A673 (cell line): ENCODE measurements around the gene CPA5. TPM values are rescaled to one million over a fixed set of nuclear protein-coding genes. Genes with fewer than 3 reads are reported as not detected.
"Not testable (repeated sequence)": the region's sequence is repeated elsewhere in the genome, so short reads cannot be mapped to it uniquely, and the experiment has no call there.

Source experiments
- BruUV-seq: library from RNA; stranded (reverse); fragments of 400-500 nt; replicated peaks from 2 replicates; lab custom pipeline; 2021; lab: Mats Ljungman, UMichigan
- CTCF ChIA-PET: fragments of 300-600 bp; sonication (Branson Sonifier 250); formaldehyde crosslinking; loops from one replicate; lab custom pipeline; 2022; ENCODE audit warnings: antibody characterized with exemption; lab: Charles Lee
- POLR2A ChIA-PET: fragments of 300-600 bp; sonication (Branson Sonifier 250); formaldehyde crosslinking; loops from one replicate; lab custom pipeline; 2022; ENCODE audit warnings: antibody characterized with exemption; ENCODE audit not compliant: low non-redundant PET; lab: Charles Lee
- DNase-seq: peaks from one replicate; pipeline ENCODE4 v3.0.0-alpha.2; 2015; ENCODE audit warnings: low spot score
- H3K27ac ChIP-seq: fragments of 200-600 bp; sonication (generic); 2 replicates; pipeline ENCODE4 v1.5.1; 2016; ENCODE audit warnings: mixed run types, low read depth, mild to moderate bottlenecking, mixed read lengths, antibody characterized with exemption, low read length; ENCODE audit not compliant: poor library complexity, severe bottlenecking
- H3K27me3 ChIP-seq: fragments of 200-600 bp; sonication (generic); replicated peaks from 2 replicates; pipeline ENCODE4 v1.6.1; 2017; ENCODE audit warnings: mixed run types, low read depth, mild to moderate bottlenecking, mixed read lengths, antibody characterized with exemption, low read length; ENCODE audit not compliant: insufficient read depth, poor library complexity
- H3K36me3 ChIP-seq: fragments of 200-600 bp; sonication (generic); 2 replicates; pipeline ENCODE4 v1.6.1; 2016; ENCODE audit warnings: mixed run types, mild to moderate bottlenecking, mixed read lengths, antibody characterized with exemption, low read length; ENCODE audit not compliant: insufficient read depth, poor library complexity, severe bottlenecking
- H3K4me1 ChIP-seq: fragments of 200-600 bp; sonication (generic); 2 replicates; pipeline ENCODE4 v1.6.1; 2017; ENCODE audit warnings: mixed run types, mild to moderate bottlenecking, mixed read lengths, antibody characterized with exemption, low read length; ENCODE audit not compliant: insufficient read depth, poor library complexity, severe bottlenecking
- H3K4me3 ChIP-seq: fragments of 200-600 bp; sonication (generic); 2 replicates; pipeline ENCODE4 v1.5.1; 2016; ENCODE audit warnings: low read depth, mixed run types, mild to moderate bottlenecking, mixed read lengths, low read length; ENCODE audit not compliant: poor library complexity, severe bottlenecking
- H3K9me3 ChIP-seq: fragments of 200-600 bp; sonication (generic); 2 replicates; pipeline ENCODE4 v1.6.1; 2016; ENCODE audit warnings: mixed run types, low read depth, mild to moderate bottlenecking, mixed read lengths, antibody characterized with exemption, low read length; ENCODE audit not compliant: poor library complexity, severe bottlenecking
- CTCF ChIP-seq: fragments of 300-800, 200-600 bp; sonication (generic); conservative IDR thresholded peaks from 2 replicates; pipeline ENCODE4 v1.5.1; 2017; ENCODE audit warnings: low read depth, mild to moderate bottlenecking, antibody characterized with exemption, low read length, moderate library complexity, mixed read lengths
- EZH2 ChIP-seq: fragments of 200-600 bp; sonication (generic); IDR thresholded peaks from 2 replicates; pipeline ENCODE4 v1.6.1; 2017; ENCODE audit warnings: borderline replicate concordance, low read depth, mild to moderate bottlenecking, mixed read lengths, antibody characterized with exemption, low read length; ENCODE audit not compliant: poor library complexity, severe bottlenecking
- intact Hi-C: fragments of 100-400 bp; cut with micrococcal nuclease; formaldehyde crosslinking; loops from one replicate; pipeline ENCODE4 v1.10.0; 2022; ENCODE audit not compliant: unreplicated experiment
- total RNA-seq: library from RNA; stranded (reverse); gene quantifications from 2 replicates; pipeline ENCODE4 v1.2.3, GENCODE V29; 2021

Gene CPA5
- total RNA-seq, 1 experiment from 2014 or later = not detected

DNA sequence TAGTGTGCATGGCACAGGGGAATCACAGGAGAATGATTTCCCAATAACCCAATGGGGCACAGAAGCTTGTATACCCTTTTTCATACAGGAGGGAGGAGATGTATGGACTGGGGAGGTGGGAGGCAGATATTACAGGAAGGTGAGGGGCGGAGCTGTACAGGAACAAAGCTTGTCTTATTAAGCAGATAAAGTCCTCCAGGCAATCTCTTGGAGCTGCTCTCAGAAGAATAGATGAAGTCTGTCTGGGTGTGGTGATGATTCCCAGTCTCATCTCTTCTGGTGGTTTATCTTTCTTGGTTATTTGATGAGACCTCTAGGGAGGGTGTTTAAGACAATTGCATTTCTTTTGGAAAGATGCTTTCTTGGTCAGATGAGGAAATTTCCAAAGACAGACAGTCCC is 25.1 kb upstream of the CPA5 start:
- DNase-seq = no peak
- no peaks in the 10 kb centered on the region for H3K9me3 ChIP-seq
- no peak overlapping the region for H3K4me3 ChIP-seq
- intact Hi-C loops = no loop called here
- BruUV-seq = no TSS peak
- ChIA-PET CTCF (no interaction called here), POLR2A (no interaction called here)
- H3K36me3 ChIP-seq = no peaks in the 10 kb centered on the region
- TF ChIP-seq EZH2 = no peak
- TF ChIP-seq CTCF = no peak
- no peaks in the 10 kb centered on the region for H3K4me1 ChIP-seq
- no peak overlapping the region for H3K27ac ChIP-seq
- H3K27me3 ChIP-seq = no peaks in the 10 kb centered on the region

DNA sequence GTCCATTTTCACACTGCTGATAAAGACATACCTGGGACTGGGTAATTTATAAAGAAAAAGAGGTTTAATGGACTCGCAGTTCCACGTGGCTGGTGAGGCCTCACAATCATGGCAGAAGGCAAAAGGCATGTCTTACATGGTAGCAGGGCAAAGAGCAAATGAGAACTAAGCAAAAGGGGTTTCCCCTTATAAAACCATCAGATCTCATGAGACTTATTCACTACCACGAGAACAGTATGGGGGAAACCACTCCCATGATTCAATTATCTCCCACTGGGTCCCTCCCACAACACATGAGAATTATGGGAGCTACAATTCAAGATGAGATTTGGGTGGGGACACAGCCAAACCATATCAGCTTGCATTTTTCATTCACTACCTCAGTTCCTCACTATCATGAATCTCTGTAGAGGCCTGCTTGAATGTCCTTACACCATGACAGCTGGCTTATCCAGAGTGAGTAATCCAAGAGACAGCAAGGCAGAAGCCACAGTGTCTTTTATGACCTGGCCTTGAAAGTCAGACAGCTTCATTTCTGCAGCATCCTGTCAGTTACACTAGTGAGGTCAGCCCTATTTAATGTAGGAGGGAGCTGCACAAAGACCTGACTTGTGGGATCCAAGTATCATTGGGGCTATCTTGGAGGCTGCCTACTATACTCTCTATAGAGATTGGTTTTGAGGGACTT is 22.9 kb upstream of the CPA5 start:
- H3K9me3 ChIP-seq, BruUV-seq, CTCF ChIA-PET, H3K4me1 ChIP-seq, H3K27ac ChIP-seq, H3K36me3 ChIP-seq, DNase-seq, POLR2A ChIA-PET, H3K4me3 ChIP-seq, H3K27me3 ChIP-seq, intact Hi-C loops: not testable (repeated sequence)

DNA sequence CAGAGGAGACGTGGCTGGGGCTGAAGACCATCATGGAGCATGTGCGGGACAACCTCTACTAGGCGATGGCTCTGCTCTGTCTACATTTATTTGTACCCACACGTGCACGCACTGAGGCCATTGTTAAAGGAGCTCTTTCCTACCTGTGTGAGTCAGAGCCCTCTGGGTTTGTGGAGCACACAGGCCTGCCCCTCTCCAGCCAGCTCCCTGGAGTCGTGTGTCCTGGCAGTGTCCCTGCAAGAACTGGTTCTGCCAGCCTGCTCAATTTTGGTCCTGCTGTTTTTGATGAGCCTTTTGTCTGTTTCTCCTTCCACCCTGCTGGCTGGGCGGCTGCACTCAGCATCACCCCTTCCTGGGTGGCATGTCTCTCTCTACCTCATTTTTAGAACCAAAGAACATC is 22.0 kb upstream of the CPA5 start:
- Histone ChIP-seq H3K4me3 (no peak overlapping the region), H3K4me1 (no peaks in the 10 kb centered on the region), H3K27me3 (no peaks in the 10 kb centered on the region), H3K9me3 (no peaks in the 10 kb centered on the region), H3K36me3 (no peaks in the 10 kb centered on the region), H3K27ac (no peak overlapping the region)
- no peak for TF ChIP-seq CTCF
- ChIA-PET POLR2A (no interaction called here), CTCF (no interaction called here)
- intact Hi-C loops = no loop called here
- DNase-seq = no peak
- no TSS peak for BruUV-seq

GRCh38 chr7:130324306-130324943 is 20.2 kb upstream of the CPA5 start:
- Histone ChIP-seq H3K4me3 (no peak overlapping the region), H3K36me3 (no peaks in the 10 kb centered on the region), H3K9me3 (no peaks in the 10 kb centered on the region), H3K4me1 (no peaks in the 10 kb centered on the region), H3K27me3 (no peaks in the 10 kb centered on the region), H3K27ac (no peak overlapping the region)
- TF ChIP-seq EZH2 = no peak
- TF ChIP-seq CTCF = no peak
- intact Hi-C loops = no loop called here
- no TSS peak for BruUV-seq
- POLR2A ChIA-PET = no interaction called here
- DNase-seq = no peak
- CTCF ChIA-PET = no interaction called here
